SK-N-MC (cell line): ENCODE results near the gene DAAM1.

ENCODE experiments used
- DNase-seq: peaks from one replicate; pipeline ENCODE4 v3.0.0-alpha.2; 2011; ENCODE audit warnings: low read depth, low spot score
- H3K27ac ChIP-seq: fragments of 200-600 bp; sonication (generic); 2 replicates; pipeline ENCODE4 v1.5.1; 2016; ENCODE audit warnings: mixed run types
- H3K36me3 ChIP-seq: fragments of 200-600 bp; sonication (generic); 2 replicates; pipeline ENCODE4 v1.6.1; 2017; ENCODE audit warnings: antibody characterized with exemption, low read length, mixed read lengths; ENCODE audit not compliant: insufficient read depth
- H3K4me3 ChIP-seq: fragments of 200-600 bp; sonication (generic); 2 replicates; pipeline ENCODE4 v1.5.1; 2016
- H3K9ac ChIP-seq: fragments of 200-600 bp; sonication (generic); 2 replicates; pipeline ENCODE4 v1.8.0; 2017; ENCODE audit warnings: mixed run types, mixed read lengths; ENCODE audit not compliant: insufficient read length
- H3K9me3 ChIP-seq: fragments of 200-600 bp; sonication (generic); 2 replicates; pipeline ENCODE4 v1.6.1; 2017; ENCODE audit warnings: low read depth, mild to moderate bottlenecking, antibody characterized with exemption, low read length, moderate library complexity, mixed read lengths
- EZH2 ChIP-seq: fragments of 200-600 bp; sonication (generic); IDR thresholded peaks from one replicate; pipeline ENCODE4 v1.6.1; 2017; ENCODE audit warnings: antibody characterized with exemption
- FOXP2 ChIP-seq: optimal IDR thresholded peaks from 2 replicates; pipeline ENCODE3; 2011; ENCODE audit warnings: mild to moderate bottlenecking, moderate library complexity; ENCODE audit not compliant: insufficient read depth; ENCODE audit errors: extremely low read length, control extremely low read depth
- POLR2AphosphoS5 ChIP-seq: IDR thresholded peaks from 2 replicates; pipeline ENCODE4 v1.6.1; 2012; ENCODE audit warnings: mild to moderate bottlenecking, low read depth, low read length, borderline replicate concordance

DAAM1 gene

DNA sequence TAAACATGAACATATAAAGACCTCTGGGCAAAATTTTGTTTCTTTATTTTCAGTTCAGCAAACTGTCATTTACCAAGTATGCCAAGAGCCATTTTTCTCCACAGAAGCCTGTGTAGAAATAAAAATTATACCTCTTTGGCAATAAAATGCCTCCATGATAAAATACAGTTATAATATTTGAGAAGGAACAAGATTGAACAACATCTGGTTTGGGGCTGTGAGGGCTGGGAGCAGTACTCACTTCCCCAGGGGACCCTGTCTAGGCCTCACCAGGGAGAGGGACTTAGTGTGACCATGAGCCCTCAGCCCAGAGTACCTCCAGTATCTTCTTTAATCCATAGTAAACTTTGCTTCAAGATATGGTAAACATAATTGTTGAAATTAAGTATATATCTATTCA, 65.1 kb downstream of the DAAM1 start:
- Histone ChIP-seq H3K9me3 (no peaks in the 10 kb centered on the region), H3K36me3 (no peaks in the 10 kb centered on the region), H3K9ac (no peak overlapping the region), H3K4me3 (no peak overlapping the region), H3K27ac (peak overlapping the region; percentile 14; the same call in 1 of the 2 replicates)
- no peak for DNase-seq
- no peak for TF ChIP-seq POLR2AphosphoS5
- TF ChIP-seq EZH2: no peak
- TF ChIP-seq FOXP2: no peak

DNA sequence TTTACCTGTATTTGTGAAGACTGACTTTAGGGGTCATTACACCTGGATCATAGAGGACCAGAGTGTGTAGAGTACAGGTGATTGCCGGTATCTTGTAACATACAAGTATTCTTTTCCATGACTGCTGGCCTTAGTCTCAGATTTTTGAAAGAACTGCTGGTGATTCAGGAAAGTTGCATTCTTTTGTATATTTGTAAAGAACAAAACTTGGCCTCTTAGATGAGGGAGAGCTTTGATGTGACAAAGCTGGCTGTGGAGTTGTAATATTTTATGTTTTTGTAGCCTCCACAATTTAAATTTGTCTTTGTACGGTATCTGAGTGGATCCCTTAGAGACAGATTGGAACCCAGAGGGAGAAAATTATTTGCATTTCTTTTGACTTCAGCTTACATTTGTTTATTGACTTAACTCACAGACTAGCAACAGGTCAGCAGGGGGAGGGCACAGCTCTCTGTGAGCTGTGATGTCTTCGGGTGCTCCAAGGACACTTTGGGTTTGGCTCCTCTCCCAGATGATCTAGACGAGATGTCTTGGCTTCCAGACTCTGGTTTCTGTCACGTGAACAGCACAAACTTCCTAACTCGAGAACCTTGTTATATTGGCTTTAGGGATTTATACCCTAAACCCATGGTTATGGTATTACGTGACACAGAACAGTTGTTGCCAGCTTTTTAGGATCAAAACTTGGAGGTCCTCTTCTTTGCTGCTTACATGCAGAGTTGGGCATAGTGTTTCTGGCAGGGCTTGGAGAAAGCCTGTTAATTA, 65.9 kb downstream of the DAAM1 start:
- no peak for DNase-seq
- H3K27ac ChIP-seq: peak overlapping the region; percentile 55; the same call in 1 of the 2 replicates
- no peak overlapping the region for H3K9ac ChIP-seq
- H3K36me3 ChIP-seq: no peaks in the 10 kb centered on the region
- H3K4me3 ChIP-seq: peak overlapping the region; percentile 12
- no peaks in the 10 kb centered on the region for H3K9me3 ChIP-seq
- no peak for TF ChIP-seq FOXP2
- no peak for TF ChIP-seq POLR2AphosphoS5
- TF ChIP-seq EZH2: no peak

DNA sequence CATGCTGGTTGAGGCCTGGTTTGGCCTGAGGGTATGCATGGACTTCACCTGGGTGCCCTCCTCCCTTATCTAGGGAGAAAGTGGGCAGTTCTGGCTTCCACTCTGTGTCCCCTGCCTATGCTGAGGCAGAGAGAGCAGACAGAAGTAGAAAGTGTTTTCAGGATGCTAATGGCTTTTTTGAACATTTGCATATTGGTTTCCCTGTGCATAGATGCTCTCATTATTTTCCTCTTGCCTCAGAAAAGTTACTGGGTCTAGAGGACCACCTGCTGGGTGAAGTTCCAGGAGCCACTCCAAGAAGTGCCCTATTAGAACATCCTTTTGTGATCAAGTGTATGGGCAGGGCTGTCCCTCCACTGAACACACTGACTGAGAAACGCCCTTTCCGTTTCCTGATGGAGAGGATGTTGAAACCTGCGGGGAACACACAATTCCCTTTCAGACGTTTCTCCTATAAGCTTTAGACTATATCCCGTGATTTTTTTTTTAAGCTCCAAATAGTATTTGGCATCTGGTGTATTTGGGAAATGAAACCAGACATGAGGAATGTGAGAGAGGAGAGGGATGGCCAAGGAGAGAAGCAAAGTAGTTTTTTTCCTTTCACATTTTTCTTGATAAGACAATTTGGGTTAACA, 66.6 kb downstream of the DAAM1 start:
- peak overlapping the region; percentile 12 for H3K4me3 ChIP-seq
- H3K9me3 ChIP-seq: no peaks in the 10 kb centered on the region
- H3K36me3 ChIP-seq: no peaks in the 10 kb centered on the region
- TF ChIP-seq FOXP2: no peak
- TF ChIP-seq EZH2: no peak
- no peak for TF ChIP-seq POLR2AphosphoS5
- no peak for DNase-seq
- no peak overlapping the region for H3K9ac ChIP-seq
- peak overlapping the region; percentile 55; the same call in 1 of the 2 replicates for H3K27ac ChIP-seq

DNA sequence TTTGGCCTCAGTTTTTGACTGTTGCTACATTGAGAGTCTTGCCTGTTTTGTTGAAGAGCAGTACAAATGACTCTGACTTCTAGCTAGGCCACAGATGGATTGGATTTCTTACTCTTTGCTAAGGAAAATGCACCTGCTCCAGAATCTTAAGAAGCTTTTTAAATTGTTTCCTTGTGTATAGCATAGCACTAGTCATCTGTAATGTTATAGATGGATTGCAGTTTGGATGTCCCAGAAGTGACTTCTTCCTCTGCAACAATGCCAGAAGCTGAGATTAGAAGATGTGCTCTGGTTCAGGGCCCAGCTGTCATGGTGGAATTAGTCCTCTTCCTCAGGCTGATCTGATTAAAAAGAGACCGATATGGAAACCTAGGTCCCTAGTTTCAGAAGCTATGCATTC, 67.9 kb downstream of the DAAM1 start:
- no peak for TF ChIP-seq FOXP2
- no peak for TF ChIP-seq POLR2AphosphoS5
- TF ChIP-seq EZH2: no peak
- no peaks in the 10 kb centered on the region for H3K9me3 ChIP-seq
- no peak for DNase-seq
- H3K9ac ChIP-seq: no peak overlapping the region
- no peak overlapping the region for H3K4me3 ChIP-seq
- H3K36me3 ChIP-seq: no peaks in the 10 kb centered on the region
- no peak overlapping the region for H3K27ac ChIP-seq

DNA sequence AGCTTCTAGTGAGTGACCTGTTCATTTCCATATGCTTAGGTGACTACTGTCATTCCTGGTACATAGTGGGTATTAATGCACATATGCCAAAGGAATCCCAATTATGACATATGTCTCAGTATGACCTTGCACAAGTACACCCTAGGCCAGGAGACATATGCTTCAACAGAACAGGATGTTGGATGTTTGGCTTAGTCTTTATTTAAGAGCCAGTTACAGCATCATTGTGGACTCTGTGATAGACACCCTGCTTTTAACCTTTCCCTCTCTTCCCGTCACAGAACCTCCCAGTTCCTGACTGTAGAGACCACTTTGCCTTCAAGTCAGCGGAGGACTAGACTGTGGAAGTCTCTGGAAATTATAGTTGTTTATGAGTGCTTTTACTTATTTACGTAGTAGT, 72.9 kb downstream of the DAAM1 start:
- Histone ChIP-seq H3K36me3 (no peaks in the 10 kb centered on the region), H3K9ac (no peak overlapping the region), H3K9me3 (no peaks in the 10 kb centered on the region), H3K4me3 (no peak overlapping the region), H3K27ac (no peak overlapping the region)
- DNase-seq: no peak
- TF ChIP-seq FOXP2 (no peak), EZH2 (no peak), POLR2AphosphoS5 (no peak)

DNA sequence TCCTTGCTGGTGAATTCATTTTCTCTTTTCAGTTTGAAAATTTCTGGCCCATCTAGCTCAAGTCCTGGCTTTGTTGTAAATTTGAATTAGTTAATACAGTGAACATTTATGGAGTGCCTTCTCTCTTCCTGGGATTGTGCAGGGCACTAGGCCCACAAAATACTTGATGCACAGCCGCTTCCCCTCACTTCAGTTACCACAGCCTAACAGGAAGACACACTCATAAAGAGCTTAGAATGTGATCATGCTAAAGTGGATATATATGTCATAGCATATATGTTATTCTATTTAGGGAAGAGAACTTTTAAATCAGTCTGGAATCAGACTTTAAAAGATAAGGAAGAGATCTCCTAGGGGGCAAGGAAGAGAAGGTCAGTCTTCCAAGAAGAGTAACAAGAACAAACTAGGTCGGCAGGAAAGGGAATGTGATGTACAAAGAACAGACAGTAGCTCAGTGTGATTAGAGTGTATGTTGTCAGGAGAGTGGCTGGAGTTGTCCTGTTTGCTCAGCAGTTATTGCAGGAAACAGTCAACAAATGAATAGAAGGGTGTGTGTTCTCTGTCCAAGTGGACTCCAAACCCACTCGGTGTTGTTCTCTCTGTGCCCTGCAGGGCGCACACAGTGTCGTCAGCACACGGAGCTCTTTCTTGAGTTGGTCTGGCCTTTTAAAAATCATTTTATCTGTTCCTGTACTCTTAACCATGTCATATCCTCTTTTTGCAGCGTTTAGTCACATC, 74.4 kb downstream of the DAAM1 start:
- Histone ChIP-seq H3K4me3 (no peak overlapping the region), H3K36me3 (no peaks in the 10 kb centered on the region)
- DNase-seq: no peak

DNA sequence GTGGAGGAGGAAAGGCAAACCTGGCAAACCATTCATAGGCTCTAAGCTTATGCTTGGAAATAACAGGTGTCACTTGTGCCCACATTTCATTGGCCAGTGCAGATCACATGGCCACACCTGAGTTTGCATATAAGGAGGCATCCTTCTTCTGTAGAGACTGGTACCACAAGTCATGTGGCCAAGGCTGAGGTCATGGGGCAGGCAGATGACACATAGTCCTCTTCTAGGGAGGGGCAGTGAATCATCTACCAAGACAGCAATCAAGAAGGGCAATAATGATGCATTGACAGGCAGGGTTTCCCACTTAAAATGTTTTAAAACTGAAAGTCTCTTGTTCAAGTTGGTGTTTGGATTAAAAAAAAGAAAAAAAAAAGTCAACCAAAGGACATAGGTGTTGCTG, 77.3 kb downstream of the DAAM1 start:
- no peak overlapping the region for H3K9ac ChIP-seq
- H3K4me3 ChIP-seq: no peak overlapping the region
- no peak for TF ChIP-seq EZH2
- TF ChIP-seq FOXP2: no peak
- TF ChIP-seq POLR2AphosphoS5: no peak
- H3K9me3 ChIP-seq: no peaks in the 10 kb centered on the region
- H3K36me3 ChIP-seq: no peaks in the 10 kb centered on the region
- H3K27ac ChIP-seq: no peak overlapping the region
- DNase-seq: no peak

More for the DNA sequence above, 74.4 kb downstream of the DAAM1 start:
- Histone ChIP-seq H3K27ac (no peak overlapping the region), H3K9ac (no peak overlapping the region), H3K9me3 (no peaks in the 10 kb centered on the region)
- TF ChIP-seq POLR2AphosphoS5 (no peak), EZH2 (no peak), FOXP2 (no peak)

DNA sequence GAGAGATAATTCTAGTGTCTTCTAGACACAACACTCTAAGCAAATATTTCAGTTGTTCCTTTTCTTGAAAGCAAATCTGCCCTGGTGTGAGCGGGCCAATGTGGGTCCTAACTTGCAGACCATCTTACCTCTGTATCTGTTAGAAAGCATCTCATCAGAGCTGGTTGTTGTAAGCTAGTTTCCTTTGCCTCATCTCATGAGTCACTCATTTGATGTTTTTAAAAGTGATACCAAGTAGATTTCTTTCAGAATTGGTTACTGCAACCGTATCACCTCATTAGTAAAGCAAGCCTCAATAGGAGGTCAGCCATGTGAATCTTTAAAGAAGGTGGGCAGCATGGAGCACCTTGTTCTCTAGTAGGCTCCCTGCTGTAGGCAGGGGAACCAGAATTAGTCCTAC, 78.6 kb downstream of the DAAM1 start:
- H3K27ac ChIP-seq: no peak overlapping the region
- DNase-seq: no peak
- no peaks in the 10 kb centered on the region for H3K36me3 ChIP-seq
- H3K9ac ChIP-seq: no peak overlapping the region
- no peaks in the 10 kb centered on the region for H3K9me3 ChIP-seq
- no peak overlapping the region for H3K4me3 ChIP-seq
- no peak for TF ChIP-seq POLR2AphosphoS5
- no peak for TF ChIP-seq FOXP2
- TF ChIP-seq EZH2: no peak
